ENCODE measurements around the gene DCTN3.

DCTN3 gene

GRCh38 chr9:34615132-34615531 is 5.2 kb downstream of the DCTN3 start:
- DNase-seq, result no peak

- DNase-seq, result peak; percentile 53
Measured at GRCh38 chr9:34612788-34613390, 7.4 kb downstream of the DCTN3 start.

DNA sequence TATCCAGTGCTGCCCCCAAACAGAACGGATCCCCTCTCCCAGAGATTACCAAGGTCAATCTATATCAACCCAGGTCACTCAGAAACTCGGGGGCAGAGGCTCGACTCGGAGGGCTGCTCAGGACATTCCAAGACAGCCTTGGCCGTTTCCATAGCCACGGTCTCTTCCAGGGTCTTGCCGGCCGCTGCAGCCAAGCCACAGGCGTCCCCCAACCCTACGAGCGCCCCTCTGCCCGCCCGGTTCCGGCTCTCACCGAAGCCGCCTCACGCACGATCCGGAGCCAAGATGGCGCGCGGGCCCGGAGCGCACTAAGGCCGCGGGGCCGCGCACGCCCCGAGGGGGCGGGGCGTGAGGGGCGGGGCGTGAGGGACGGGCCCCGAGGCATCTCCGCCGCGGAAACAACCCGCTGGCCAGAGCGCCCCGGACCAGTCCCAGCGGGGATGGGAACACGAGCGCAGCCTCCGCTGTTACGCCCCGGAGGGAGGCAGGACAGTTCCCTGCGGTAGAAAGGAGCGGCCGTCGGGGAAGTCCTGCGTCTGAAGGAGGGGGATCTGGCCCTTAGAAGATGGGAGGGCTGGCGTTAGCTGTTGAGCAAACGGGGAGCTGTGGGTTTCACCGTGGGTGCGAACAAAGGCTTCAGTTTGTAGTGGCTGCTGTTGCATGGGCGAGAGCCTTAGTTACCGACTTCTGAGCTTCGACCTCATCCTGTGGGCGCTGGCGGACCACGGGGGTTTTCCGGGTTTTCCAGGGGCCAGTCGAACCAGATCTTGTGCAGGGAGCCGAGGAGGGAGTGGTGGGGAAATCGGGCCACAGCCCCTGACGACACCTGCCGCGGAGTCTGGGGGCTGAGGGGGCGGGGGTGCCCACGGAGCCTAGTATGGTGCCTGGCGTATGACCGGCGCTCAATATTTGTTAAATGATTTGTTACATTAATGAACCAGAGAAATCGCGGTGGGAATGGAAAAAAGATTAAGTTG is 8.2 kb downstream of the DCTN3 start, which contains the start of gene RPP25L:
Gene RPP25L (minus strand): TSS at position 287 of the 977 bp plus-strand sequence. CDS start 801 bp downstream, outside the sequence.
- peak; percentile 86 for DNase-seq

DNA sequence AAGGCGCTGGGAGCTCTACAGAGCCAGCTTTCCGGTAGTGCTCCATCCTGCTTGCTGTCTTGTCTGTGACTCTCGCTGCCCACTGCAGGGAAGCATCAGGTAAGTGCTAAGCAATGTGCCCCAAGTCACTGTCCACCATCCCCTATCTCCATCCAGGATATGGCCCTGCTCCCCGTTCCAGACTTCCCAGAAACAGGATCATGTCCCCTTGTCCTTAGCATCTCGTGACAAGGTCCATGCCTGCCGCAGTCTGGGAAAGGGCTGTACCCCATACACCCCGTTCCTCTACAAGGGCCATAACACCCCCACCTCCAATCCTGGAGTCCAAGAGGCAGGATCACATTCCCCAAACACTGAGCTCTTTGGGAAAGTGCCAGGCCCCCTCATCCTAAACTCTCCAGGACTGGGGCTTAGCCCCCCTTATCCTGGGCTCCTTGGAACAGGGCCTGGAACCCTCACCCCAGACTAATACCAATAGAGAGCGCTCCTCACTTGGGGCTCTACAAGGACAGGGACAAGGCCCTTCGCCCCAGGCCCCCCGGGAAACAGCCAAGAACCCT is 9.0 kb downstream of the DCTN3 start:
- DNase-seq, result no peak

- no peak for DNase-seq
Measured at GRCh38 chr9:34610434-34611206, 9.7 kb downstream of the DCTN3 start.

GRCh38 chr9:34607331-34607730 is 13.0 kb downstream of the DCTN3 start:
- DNase-seq, result no peak

GRCh38 chr9:34606905-34607304 is 13.4 kb downstream of the DCTN3 start:
- DNase-seq, result no peak

- DNase-seq, result no peak
Measured at GRCh38 chr9:34606190-34606589, 14.1 kb downstream of the DCTN3 start.

GRCh38 chr9:34603610-34604231 is 16.6 kb downstream of the DCTN3 start:
- DNase-seq, result peak; percentile 33

DNA sequence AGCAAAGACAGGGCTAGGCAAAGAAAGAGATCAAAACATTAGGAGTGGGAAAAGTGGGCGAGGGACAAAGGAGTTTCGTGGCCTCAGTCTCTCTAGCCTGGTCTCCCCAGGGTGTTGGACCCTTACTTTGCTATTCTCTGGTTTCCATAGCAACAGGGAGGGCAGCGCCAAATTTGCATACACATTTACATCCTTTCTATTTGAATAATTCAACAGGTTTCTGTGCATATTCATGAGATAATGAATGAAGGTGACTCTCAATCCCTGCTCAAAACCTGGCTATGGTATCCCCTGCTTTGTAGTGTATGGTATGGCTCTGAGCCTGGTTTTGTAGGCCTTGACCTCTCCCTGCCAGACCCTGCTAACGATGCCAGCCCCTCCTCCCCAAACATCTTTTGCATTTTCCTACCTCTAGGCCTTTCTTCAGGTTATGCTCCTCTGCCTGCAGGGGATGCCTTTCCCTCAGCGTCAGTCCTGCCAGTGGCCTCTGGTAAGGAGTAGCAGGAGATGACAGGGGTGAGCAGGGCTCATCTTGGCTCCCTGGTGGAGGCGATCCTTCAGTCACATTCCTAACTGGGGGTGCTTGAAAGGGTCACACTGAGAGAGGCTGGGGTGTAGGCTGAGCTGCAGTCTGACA is 18.2 kb downstream of the DCTN3 start:
- no peak for DNase-seq

DNA sequence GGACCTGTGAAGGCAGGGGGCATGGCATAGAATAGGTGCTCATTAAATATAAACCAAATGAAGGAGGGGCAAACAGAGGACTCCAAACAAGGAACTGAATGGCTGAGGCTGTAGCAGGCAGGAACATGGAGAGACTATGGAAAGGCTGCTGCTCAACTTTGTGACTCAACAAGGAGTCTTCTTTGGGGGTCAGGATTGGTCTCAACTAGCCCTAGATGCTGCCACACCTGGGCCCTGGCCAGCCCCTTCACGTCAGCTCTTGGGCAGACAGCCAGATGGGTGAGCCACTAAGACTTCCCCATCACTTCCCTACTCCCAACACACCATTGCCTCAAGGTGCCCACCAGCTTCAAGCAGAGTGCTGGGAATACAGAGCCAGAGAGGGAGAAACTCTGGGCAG is 19.4 kb downstream of the DCTN3 start:
- DNase-seq, result no peak

GRCh38 chr9:34599546-34599945 is 20.7 kb downstream of the DCTN3 start:
- DNase-seq, result no peak

DNA sequence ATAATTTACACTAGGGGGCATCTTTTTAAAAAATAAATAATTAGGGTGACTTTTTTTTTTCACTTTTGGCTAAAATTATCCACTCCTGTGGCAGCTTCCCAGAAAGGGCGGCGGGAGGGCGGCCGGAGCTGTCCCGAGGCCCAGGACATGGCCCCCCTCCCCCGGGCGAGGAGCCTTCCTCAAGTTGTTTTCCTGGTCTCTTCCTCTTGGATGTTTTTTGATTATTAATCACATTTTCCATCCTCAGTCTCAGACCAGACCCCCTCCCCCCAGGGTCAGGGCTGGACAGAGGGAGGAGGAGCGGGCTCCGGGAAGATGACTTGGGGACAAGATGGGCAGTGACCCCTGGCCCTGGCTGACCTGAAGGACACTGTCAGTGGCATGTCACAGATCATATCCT is 26.1 kb downstream of the DCTN3 start:
- no peak for DNase-seq

DNA sequence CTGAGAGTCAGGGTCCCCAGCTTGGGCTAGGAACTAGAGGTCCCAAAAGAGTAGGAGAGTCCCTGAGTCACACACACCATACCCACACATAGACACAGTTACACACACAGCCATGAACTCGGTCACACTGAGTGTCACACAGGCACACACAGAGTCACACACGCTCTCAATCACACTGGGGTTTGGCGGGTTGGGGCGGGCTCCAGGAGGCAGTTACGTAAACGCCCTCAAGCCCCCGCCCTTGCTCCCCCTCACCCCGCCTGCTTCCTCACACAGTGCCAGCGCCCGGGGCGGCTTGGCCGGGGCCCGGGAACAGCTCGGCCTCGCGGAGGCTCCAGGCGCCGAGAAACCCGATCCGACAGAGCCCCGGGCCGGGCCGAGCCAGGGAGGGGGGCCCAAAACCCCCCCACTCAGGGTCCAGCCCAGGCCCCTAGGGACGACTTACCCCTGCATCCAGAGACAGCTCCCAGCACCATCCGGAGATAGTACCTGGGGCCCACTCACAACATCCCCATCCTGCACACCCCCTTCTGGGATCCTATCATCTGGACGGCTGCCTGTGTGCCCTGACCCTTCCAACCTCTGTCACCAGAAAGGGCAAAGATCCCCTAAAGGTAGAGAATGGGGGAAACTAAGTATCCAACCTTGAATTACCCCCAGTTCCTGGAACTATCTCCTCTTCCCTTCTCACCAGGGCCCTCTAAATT is 27.2 kb downstream of the DCTN3 start:
- no peak for DNase-seq

DNA sequence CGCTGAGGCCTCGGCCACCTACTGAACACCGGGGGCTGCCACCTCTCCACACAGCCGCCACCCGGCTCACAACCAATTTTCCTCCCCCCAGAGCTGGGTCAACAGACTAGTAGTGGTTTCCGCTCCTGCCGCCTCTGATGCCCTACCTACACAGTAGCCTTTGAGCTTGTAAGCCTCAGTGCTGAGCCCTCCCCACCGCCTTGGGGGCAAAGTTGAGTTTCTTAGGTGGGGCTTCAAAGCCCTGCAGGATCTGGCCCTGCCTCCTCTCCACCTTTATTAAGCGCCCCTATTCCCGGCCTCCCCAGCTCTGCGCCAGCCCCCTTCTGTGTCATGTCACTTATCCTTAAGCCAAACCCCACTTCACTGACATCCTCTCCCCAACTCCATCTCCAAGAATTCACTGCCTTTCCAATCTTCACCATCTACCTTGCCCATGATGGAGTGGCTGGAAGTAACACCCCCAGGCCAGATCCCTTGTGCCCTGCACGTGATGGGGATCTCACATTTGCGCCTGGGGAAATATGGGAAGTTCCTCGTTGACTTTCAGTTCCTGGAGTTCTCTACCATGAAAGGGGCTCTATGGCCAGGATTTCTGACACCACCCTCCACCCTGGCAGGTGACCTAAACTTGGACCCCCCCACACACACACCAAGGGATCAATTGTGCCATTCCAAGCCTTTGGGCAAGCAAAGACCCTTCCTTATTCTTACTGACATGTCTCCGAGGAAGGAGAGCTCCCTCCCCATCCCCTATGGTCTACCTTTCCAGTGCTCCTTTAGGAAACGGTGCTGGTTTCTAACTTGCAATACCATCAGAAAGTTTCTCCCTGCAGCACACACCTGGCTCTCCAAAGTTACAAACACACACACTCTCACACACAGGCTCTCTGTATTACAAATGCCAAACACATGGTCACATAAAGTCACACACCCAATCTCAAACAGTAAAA is 28.1 kb downstream of the DCTN3 start:
- DNase-seq, result no peak

- DNase-seq, result peak; percentile 45
Measured at GRCh38 chr9:34591248-34591916, 28.9 kb downstream of the DCTN3 start.

GRCh38 chr9:34590381-34591247 is 29.7 kb downstream of the DCTN3 start:
- no peak for DNase-seq

- DNase-seq, result no peak
Measured at GRCh38 chr9:34589636-34590380, 30.5 kb downstream of the DCTN3 start, which contains the start of gene CNTFR. Gene CNTFR, minus strand, starts transcription at chr9:34589724. Its CDS starts 20,743 bp downstream, at chr9:34568981.
